ENCODE measurements around the gene GSG1L. TPM values are rescaled to one million over a fixed set of nuclear protein-coding genes. Genes with fewer than 3 reads are reported as not detected.

Gene GSG1L
- polyA plus RNA-seq, 3 donors: not detected

DNA sequence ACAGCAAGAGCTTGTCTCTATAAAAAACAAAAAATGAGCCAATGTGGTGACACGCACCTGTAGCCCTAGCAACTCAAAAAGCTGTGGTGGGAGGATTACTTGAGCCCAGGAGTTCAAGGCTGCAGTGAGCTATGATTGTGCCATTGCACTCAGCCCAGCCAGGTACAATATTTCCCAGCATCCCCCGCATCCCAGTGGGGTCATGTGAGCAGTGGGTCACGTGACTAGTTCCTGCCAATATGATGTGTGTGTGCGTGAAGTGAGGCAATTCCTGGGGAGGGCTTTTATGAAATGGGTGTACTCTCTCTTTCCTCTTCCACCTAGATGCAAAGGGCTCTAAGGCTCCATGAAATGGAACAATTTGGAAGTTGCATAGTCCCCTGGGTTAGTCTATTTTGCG lies 81.3 kb downstream of the GSG1L start:
- no peaks in the 10 kb centered on the region for H3K4me1 ChIP-seq (ENCODE audit: control insufficient read depth in 1 of 2, insufficient read depth in 2 of 2, low read length in 2 of 2)
- H3K27me3 ChIP-seq (ENCODE audit: control insufficient read depth in 2 of 2, insufficient read depth in 2 of 2, low read length in 2 of 2): no peaks in the 10 kb centered on the region
- TF ChIP-seq, protein P1, sequence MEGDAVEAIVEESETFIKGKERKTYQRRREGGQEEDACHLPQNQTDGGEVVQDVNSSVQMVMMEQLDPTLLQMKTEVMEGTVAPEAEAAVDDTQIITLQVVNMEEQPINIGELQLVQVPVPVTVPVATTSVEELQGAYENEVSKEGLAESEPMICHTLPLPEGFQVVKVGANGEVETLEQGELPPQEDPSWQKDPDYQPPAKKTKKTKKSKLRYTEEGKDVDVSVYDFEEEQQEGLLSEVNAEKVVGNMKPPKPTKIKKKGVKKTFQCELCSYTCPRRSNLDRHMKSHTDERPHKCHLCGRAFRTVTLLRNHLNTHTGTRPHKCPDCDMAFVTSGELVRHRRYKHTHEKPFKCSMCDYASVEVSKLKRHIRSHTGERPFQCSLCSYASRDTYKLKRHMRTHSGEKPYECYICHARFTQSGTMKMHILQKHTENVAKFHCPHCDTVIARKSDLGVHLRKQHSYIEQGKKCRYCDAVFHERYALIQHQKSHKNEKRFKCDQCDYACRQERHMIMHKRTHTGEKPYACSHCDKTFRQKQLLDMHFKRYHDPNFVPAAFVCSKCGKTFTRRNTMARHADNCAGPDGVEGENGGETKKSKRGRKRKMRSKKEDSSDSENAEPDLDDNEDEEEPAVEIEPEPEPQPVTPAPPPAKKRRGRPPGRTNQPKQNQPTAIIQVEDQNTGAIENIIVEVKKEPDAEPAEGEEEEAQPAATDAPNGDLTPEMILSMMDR (IDR thresholded peaks at IDR 0.05): no peak
- Mint-ChIP-seq H3K4me1 (no peaks in the 10 kb centered on the region), H3K27me3 (ENCODE audit: low read depth in 3 of 3) (peaks cover 6 to 11% (median 8%) of the 10 kb centered on the region in 3 donors), H3K27ac (peak overlapping the region in 1 of 7 donors; percentile 4), H3K9me3 (peaks cover 0 to 7% (median 3%) of the 10 kb centered on the region in 7 donors), H3K4me3 (no peak overlapping the region), H3K36me3 (no peaks in the 10 kb centered on the region)
- intact Hi-C loops (cut with micrococcal nuclease): no loop called here
- no peak for DNase-seq
- no peaks in the 10 kb centered on the region for H3K36me3 ChIP-seq (replicated peaks in 1 of 2; ENCODE audit: control insufficient read depth in 1 of 2, insufficient read depth in 2 of 2, low read length in 2 of 2)
- H3K9ac ChIP-seq (ENCODE audit: insufficient read depth, low read length, poor library complexity, severe bottlenecking): no peak overlapping the region
- H3K9me3 ChIP-seq (replicated peaks in 1 of 2; ENCODE audit: control insufficient read depth in 1 of 2, insufficient read depth in 1 of 2, low read length in 2 of 2): no peaks in the 10 kb centered on the region
- no peak overlapping the region for H3K4me2 ChIP-seq (replicated peaks; ENCODE audit: extremely low read depth, low read length, poor library complexity, severe bottlenecking)
- H3K27ac ChIP-seq (ENCODE audit: low read depth in 1 of 2, low read length in 2 of 2): no peak overlapping the region
- H3K79me2 ChIP-seq (ENCODE audit: insufficient read depth, low read length): no peaks in the 10 kb centered on the region
- 100% methylated on average over 2 of the region's 5 CpGs for WGBS (ENCODE audit: insufficient coverage)
- H3K4me3 ChIP-seq (replicated peaks in 1 of 3; ENCODE audit: low read depth in 2 of 3, low read length in 3 of 3): no peak overlapping the region
- no peak overlapping the region for H2AFZ ChIP-seq (ENCODE audit: insufficient read depth, low read depth, low read length, poor library complexity, severe bottlenecking)
- H4K20me1 ChIP-seq (ENCODE audit: insufficient read depth, low read length): no peaks in the 10 kb centered on the region

DNA sequence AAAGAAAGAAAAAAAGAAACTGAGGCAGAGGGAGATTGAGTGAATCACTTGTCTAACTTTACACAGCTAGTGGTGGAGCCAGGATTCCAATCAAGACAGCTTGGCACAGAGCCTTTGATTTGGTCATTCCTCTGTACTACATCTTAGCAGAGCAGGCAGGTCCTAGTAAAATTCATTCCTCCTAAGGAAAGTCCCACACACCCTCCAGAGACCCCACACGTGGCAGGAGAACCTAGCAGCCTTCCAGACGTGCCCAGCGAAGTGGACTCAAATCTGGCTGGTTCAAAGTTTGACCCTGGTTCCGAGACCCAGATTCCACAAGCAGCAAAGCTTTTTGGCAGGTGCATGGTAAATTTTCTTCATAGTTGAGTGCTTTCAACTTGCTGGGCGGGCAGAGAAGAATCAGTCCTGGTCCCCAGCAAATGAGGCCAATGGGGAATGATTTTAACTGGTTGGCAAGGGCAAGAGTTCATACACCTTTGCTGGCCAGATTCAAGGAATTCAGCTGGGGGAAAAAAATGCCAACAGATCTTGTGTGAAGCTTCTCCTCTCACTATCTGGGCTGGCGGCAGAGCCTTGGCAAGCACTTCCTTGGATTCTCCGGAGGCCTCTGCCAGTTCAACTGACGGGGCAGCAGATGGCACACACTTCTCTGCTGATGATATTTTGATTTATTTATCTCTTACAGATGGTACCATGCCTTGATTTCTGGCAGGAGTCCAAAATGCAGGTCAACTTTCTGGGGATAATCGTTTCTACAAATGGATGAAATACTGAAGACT lies 82.4 kb downstream of the GSG1L start:
- TF ChIP-seq, protein P1 (IDR thresholded peaks at IDR 0.05): no peak
- Mint-ChIP-seq H3K27ac (no peak overlapping the region), H3K27me3 (ENCODE audit: low read depth in 3 of 3) (peaks cover 6 to 13% (median 9%) of the 10 kb centered on the region in 3 donors), H3K9me3 (peaks cover 0 to 7% (median 3%) of the 10 kb centered on the region in 7 donors), H3K36me3 (no peaks in the 10 kb centered on the region), H3K4me3 (no peak overlapping the region), H3K4me1 (no peaks in the 10 kb centered on the region)
- no peaks in the 10 kb centered on the region for H3K36me3 ChIP-seq (replicated peaks in 1 of 2; ENCODE audit: control insufficient read depth in 1 of 2, insufficient read depth in 2 of 2, low read length in 2 of 2)
- no peaks in the 10 kb centered on the region for H3K4me1 ChIP-seq (ENCODE audit: control insufficient read depth in 1 of 2, insufficient read depth in 2 of 2, low read length in 2 of 2)
- H3K4me2 ChIP-seq (replicated peaks; ENCODE audit: extremely low read depth, low read length, poor library complexity, severe bottlenecking): no peak overlapping the region
- no peak for DNase-seq
- no peak overlapping the region for H2AFZ ChIP-seq (ENCODE audit: insufficient read depth, low read depth, low read length, poor library complexity, severe bottlenecking)
- H3K27me3 ChIP-seq (ENCODE audit: control insufficient read depth in 2 of 2, insufficient read depth in 2 of 2, low read length in 2 of 2): no peaks in the 10 kb centered on the region
- intact Hi-C loops (cut with micrococcal nuclease): no loop called here
- H3K9ac ChIP-seq (ENCODE audit: insufficient read depth, low read length, poor library complexity, severe bottlenecking): no peak overlapping the region
- no peak overlapping the region for H3K27ac ChIP-seq (ENCODE audit: low read depth in 1 of 2, low read length in 2 of 2)
- WGBS (ENCODE audit: insufficient coverage): 63% methylated on average over 6 of the region's 9 CpGs
- no peaks in the 10 kb centered on the region for H3K79me2 ChIP-seq (ENCODE audit: insufficient read depth, low read length)
- H3K4me3 ChIP-seq (replicated peaks in 1 of 3; ENCODE audit: low read depth in 2 of 3, low read length in 3 of 3): no peak overlapping the region
- no peaks in the 10 kb centered on the region for H4K20me1 ChIP-seq (ENCODE audit: insufficient read depth, low read length)
- no peaks in the 10 kb centered on the region for H3K9me3 ChIP-seq (replicated peaks in 1 of 2; ENCODE audit: control insufficient read depth in 1 of 2, insufficient read depth in 1 of 2, low read length in 2 of 2)

Data from CD14-positive monocyte (primary cell).